ENCODE data around the gene APLP1. TPM values are rescaled to one million over a fixed set of nuclear protein-coding genes. Genes with fewer than 3 reads are reported as not detected.

Gene APLP1
- polyA plus RNA-seq, 1 donor (not counting 4 experiments of a cell fraction or from before 2014, with no cell fraction given), result 0.50 TPM

- Histone ChIP-seq H3K9me1 (ENCODE audit: control insufficient read depth, extremely low read depth, insufficient read depth, low read length) (no peaks in the 10 kb centered on the region), H3K9ac (ENCODE audit: control insufficient read depth, extremely low read depth, insufficient read depth, low read length) (no peak overlapping the region), H3K79me2 (ENCODE audit: control insufficient read depth, insufficient read depth, low read length) (no peaks in the 10 kb centered on the region), H3K27ac (ENCODE audit: control insufficient read depth, insufficient read depth, low read length) (no peak overlapping the region), H2AFZ (ENCODE audit: control insufficient read depth, low read length) (no peak overlapping the region), H3K9me3 (ENCODE audit: control insufficient read depth, low read depth, low read length) (no peaks in the 10 kb centered on the region), H3K4me1 (ENCODE audit: control insufficient read depth, extremely low read depth, insufficient read depth, low read length) (no peaks in the 10 kb centered on the region), H3K27me3 (ENCODE audit: control insufficient read depth, extremely low read depth, insufficient read depth, low read length) (peaks cover 4% of the 10 kb centered on the region), H3K36me3 (ENCODE audit: control insufficient read depth in 2 of 2, extremely low read depth in 1 of 2, insufficient read depth in 2 of 2, low read length in 2 of 2) (no peaks in the 10 kb centered on the region), H4K20me1 (ENCODE audit: control insufficient read depth, extremely low read depth, insufficient read depth, low read length) (no peaks in the 10 kb centered on the region), H3K4me2 (ENCODE audit: control insufficient read depth, extremely low read depth, insufficient read depth, low read depth, low read length) (no peak overlapping the region), H3K4me3 (ENCODE audit: control insufficient read depth in 2 of 3, extremely low read depth in 1 of 3, insufficient read depth in 2 of 3, low read depth in 1 of 3, low read length in 3 of 3) (no peak overlapping the region)
- dilution Hi-C loops (cut with MboI; ENCODE audit: extremely low pct_ligation_motif_present, low sequenced_read_pairs), result no loop called here
- DNase-seq (ENCODE audit: low read depth, low spot score), result no peak
- TF ChIP-seq CTCF (optimal IDR thresholded peaks at IDR 0.05 in 1 of 3, IDR thresholded peaks at IDR 0.05 in 1 of 3, conservative IDR thresholded peaks at IDR 0.05 in 1 of 3; ENCODE audit: extremely low read depth in 1 of 3, insufficient read depth in 2 of 3, low read length in 3 of 3), result no peak
- no peak for TF ChIP-seq EZH2 (IDR thresholded peaks at IDR 0.05; ENCODE audit: low read length)
- FAIRE-seq, result no peak
These were observed 37.4 kb upstream of the APLP1 start for GRCh38 chr19:35830986-35831385.

- peaks cover 4% of the 10 kb centered on the region for H3K27me3 ChIP-seq (ENCODE audit: control insufficient read depth, extremely low read depth, insufficient read depth, low read length)
- H3K4me2 ChIP-seq (ENCODE audit: control insufficient read depth, extremely low read depth, insufficient read depth, low read depth, low read length), result no peak overlapping the region
- no peak overlapping the region for H3K9ac ChIP-seq (ENCODE audit: control insufficient read depth, extremely low read depth, insufficient read depth, low read length)
- no peaks in the 10 kb centered on the region for H3K79me2 ChIP-seq (ENCODE audit: control insufficient read depth, insufficient read depth, low read length)
- no peaks in the 10 kb centered on the region for H3K9me1 ChIP-seq (ENCODE audit: control insufficient read depth, extremely low read depth, insufficient read depth, low read length)
- H4K20me1 ChIP-seq (ENCODE audit: control insufficient read depth, extremely low read depth, insufficient read depth, low read length), result no peaks in the 10 kb centered on the region
- no peaks in the 10 kb centered on the region for H3K9me3 ChIP-seq (ENCODE audit: control insufficient read depth, low read depth, low read length)
- TF ChIP-seq EZH2 (IDR thresholded peaks at IDR 0.05; ENCODE audit: low read length) (no peak), CTCF (optimal IDR thresholded peaks at IDR 0.05 in 1 of 3, IDR thresholded peaks at IDR 0.05 in 1 of 3, conservative IDR thresholded peaks at IDR 0.05 in 1 of 3; ENCODE audit: extremely low read depth in 1 of 3, insufficient read depth in 2 of 3, low read length in 3 of 3) (no peak)
- dilution Hi-C loops (cut with MboI; ENCODE audit: extremely low pct_ligation_motif_present, low sequenced_read_pairs), result no loop called here
- no peak overlapping the region for H3K4me3 ChIP-seq (ENCODE audit: control insufficient read depth in 2 of 3, extremely low read depth in 1 of 3, insufficient read depth in 2 of 3, low read depth in 1 of 3, low read length in 3 of 3)
- no peak overlapping the region for H3K27ac ChIP-seq (ENCODE audit: control insufficient read depth, insufficient read depth, low read length)
- FAIRE-seq, result no peak
- no peaks in the 10 kb centered on the region for H3K36me3 ChIP-seq (ENCODE audit: control insufficient read depth in 2 of 2, extremely low read depth in 1 of 2, insufficient read depth in 2 of 2, low read length in 2 of 2)
- H3K4me1 ChIP-seq (ENCODE audit: control insufficient read depth, extremely low read depth, insufficient read depth, low read length), result no peaks in the 10 kb centered on the region
- H2AFZ ChIP-seq (ENCODE audit: control insufficient read depth, low read length), result no peak overlapping the region
- no peak for DNase-seq (ENCODE audit: low read depth, low spot score)
These were observed 36.3 kb upstream of the APLP1 start for GRCh38 chr19:35832054-35832453.

All from keratinocyte (primary cell).